ENCODE measurements around the gene CPNE2.
A peak's percentile ranks its signal among the peaks of the same experiment; 100 is the strongest.

The CPNE2 gene

DNA sequence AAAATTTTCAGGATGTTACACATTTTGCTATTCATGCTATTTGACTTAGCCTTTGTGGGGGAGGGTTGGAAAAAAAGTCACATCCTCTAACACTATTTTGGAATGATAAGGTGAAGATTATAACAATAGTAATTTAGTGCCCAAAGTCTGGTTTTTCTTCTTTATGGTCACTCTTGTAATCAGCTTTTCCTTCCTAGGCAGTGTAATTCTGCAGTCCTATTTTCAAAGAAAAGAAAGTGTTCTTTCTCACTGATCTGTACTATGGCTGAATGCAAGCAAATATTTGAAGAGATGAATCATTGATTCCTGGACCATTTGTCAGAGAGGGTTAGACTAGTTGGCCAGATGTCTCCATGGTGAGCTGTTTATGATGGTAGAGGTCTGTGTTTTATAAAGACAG is 102.1 kb downstream of the CPNE2 start:
- peak; percentile 87 for DNase-seq (ENCODE audit: low read depth)

GRCh38 chr16:57196286-57196685 is 103.9 kb downstream of the CPNE2 start:
- DNase-seq (ENCODE audit: low read depth): no peak

GRCh38 chr16:57196753-57197152 is 104.4 kb downstream of the CPNE2 start:
- no peak for DNase-seq (ENCODE audit: low read depth)

All from non-pigmented ciliary epithelial cell (primary cell).